Panc1 (cell line): ENCODE measurements around the gene MFGE8.
A peak's percentile ranks its signal among the peaks of the same experiment; 100 is the strongest.

ENCODE experiments used
- CTCF ChIP-seq: fragments of 450-650 bp; IDR thresholded peaks from 2 replicates; pipeline ENCODE4 v1.5.1; 2017; ENCODE audit warnings: mild to moderate bottlenecking
- POLR2AphosphoS5 ChIP-seq: IDR thresholded peaks from 2 replicates; pipeline ENCODE4 v1.6.1; 2012; ENCODE audit warnings: mild to moderate bottlenecking, low read depth, low read length, moderate library complexity
- REST ChIP-seq, 2 experiments: IDR thresholded peaks; 2 replicates each; pipeline ENCODE4 v1.6.1; 2011 to 2012; ENCODE audit warnings: low read depth in 2 of 2, control low read depth in 1 of 2, low read length in 1 of 2, mild to moderate bottlenecking in 1 of 2, moderate library complexity in 1 of 2; ENCODE audit not compliant: insufficient read depth in 1 of 2
- TCF7L2 ChIP-seq: IDR thresholded peaks from 2 replicates; pipeline ENCODE4 v1.6.1; 2011; ENCODE audit warnings: mild to moderate bottlenecking, low read depth, low read length, inconsistent platforms

- TF ChIP-seq POLR2AphosphoS5 (peak; percentile 37), CTCF (peak; percentile 84), REST (IDR thresholded peaks at IDR 0.05; ENCODE audit: insufficient read depth in 1 of 2, low read depth in 2 of 2, low read length in 1 of 2) (no peak), TCF7L2 (0 out of 2 replicates have a peak, but pooled peaks have one; percentile 30)
Measured at GRCh38 chr15:88897456-88898194, 15.6 kb downstream of the MFGE8 start.
